Hematopoietic multipotent progenitor cell treated with erythropoietin and hydrocortisone succinate and interleukin-3 and kit ligand, for 17 days (in vitro differentiated cells): Measurements from ENCODE around the gene TSEN15.

Experiments used
- DNase-seq: peaks from one replicate; pipeline ENCODE4 v3.0.0-alpha.2; 2015; ENCODE audit warnings: low spot score

TSEN15 gene

GRCh38 chr1:184101571-184101970, 50.0 kb downstream of the TSEN15 start:
- no peak for DNase-seq

- no peak for DNase-seq
Observed at GRCh38 chr1:184110272-184111204, 59.0 kb downstream of the TSEN15 start.

- no peak for DNase-seq
Observed at GRCh38 chr1:184112176-184112948, 60.8 kb downstream of the TSEN15 start.

- no peak for DNase-seq
Observed at GRCh38 chr1:184113251-184113650, 61.7 kb downstream of the TSEN15 start.

- no peak for DNase-seq
Observed at GRCh38 chr1:184114818-184115398, 63.4 kb downstream of the TSEN15 start.

GRCh38 chr1:184116287-184116686, 64.8 kb downstream of the TSEN15 start:
- DNase-seq = no peak

GRCh38 chr1:184118046-184118445, 66.5 kb downstream of the TSEN15 start:
- no peak for DNase-seq
